Measurements from ENCODE around the gene SNX4. TPM values are rescaled to one million over a fixed set of nuclear protein-coding genes. Genes with fewer than 3 reads are reported as not detected.

The SNX4 gene
- total and polyA plus RNA-seq, 2 of the 4 experiments (the other 2 are of a cell fraction), result 10.7 to 25.6 TPM

DNA sequence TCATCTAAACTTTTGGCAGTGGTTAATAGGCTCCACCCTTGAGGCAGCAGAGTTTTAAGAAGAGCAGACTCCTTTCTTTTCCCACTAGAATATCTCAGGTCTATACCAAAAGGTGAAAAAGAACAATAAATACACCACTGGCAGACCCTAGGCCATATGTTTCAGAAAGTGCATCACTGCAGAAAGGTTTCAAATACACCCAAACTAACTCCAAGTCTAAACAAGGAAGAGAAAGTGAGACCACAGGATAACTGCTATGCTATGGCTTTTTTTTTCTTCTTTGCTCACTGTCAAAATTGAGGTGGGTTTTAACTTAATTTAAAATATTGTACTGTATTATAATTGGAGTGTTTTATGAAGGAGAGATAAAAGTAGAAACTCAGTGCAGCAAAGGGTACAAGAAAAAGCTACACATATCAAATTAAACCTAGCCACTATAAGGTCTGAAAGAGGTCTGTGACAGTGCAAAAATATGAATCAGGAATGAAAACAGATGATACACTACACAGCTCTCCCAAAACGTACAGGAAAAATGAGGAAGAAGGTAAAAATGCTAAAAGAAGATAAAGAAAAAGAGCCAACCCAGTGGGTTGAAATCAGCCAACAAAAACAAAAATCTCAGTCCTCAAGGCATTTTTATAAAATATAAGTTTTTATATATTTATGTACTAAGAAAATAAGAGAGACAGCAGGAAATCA is 8.4 kb downstream of the SNX4 start:
- no peak overlapping the region for H2AK9ac ChIP-seq (replicated peaks; ENCODE audit: low read depth, low read length, poor library complexity)
- no peak overlapping the region for H3K4ac ChIP-seq (ENCODE audit: low read depth, low read length)
- H4K20me1 ChIP-seq (ENCODE audit: insufficient read depth, low read length), result peaks cover 35% of the 10 kb centered on the region
- H2BK5ac ChIP-seq (ENCODE audit: low read depth, low read length, poor library complexity, severe bottlenecking), result peak overlapping the region; percentile 17
- H3K4me2 ChIP-seq (ENCODE audit: low read depth, low read length), result peak overlapping the region; percentile 46; the same call in 1 of the 2 replicates
- H3K27me3 ChIP-seq (ENCODE audit: control insufficient read depth, insufficient read depth, low read length), result no peaks in the 10 kb centered on the region
- no peaks in the 10 kb centered on the region for H3K9me1 ChIP-seq (ENCODE audit: insufficient read depth, low read length)
- H4K8ac ChIP-seq (ENCODE audit: low read depth in 2 of 2, low read length in 2 of 2), result no peak overlapping the region
- H2AFZ ChIP-seq (replicated peaks; ENCODE audit: low read length, poor library complexity), result no peak overlapping the region
- intact Hi-C loops (cut with micrococcal nuclease), result no loop called here
- no peak overlapping the region for H2BK20ac ChIP-seq (ENCODE audit: low read depth, low read length)
- CTCF ChIA-PET, result interaction anchor here (0.5 to 0.6 kb wide), 2 partner anchors 124 to 796 kb away, joined by 3 to 5 read pairs; no protein-coding TSS in a partner anchor
- peaks cover 27 to 60% of the 10 kb centered on the region in 2 experiments for H3K79me1 ChIP-seq (ENCODE audit: low read depth in 1 of 2, low read length in 2 of 2)
- peaks cover 2% of the 10 kb centered on the region; the same call in 1 of the 2 replicates for H3K9me3 ChIP-seq (ENCODE audit: control insufficient read depth, insufficient read depth, low read length)
- no peak overlapping the region for H3K56ac ChIP-seq (ENCODE audit: extremely low read depth, insufficient read depth, low read length)
- POLR2A ChIA-PET (ENCODE audit: unreplicated experiment), result interaction anchor here (0.5 to 1.0 kb wide), 2 partner anchors 9 to 548 kb away, joined by 3 read pairs; partner anchors contain the start of gene SNX4
- no peak overlapping the region for H2BK120ac ChIP-seq (ENCODE audit: low read depth, low read length)
- BruUV-seq (replicated peaks), result no TSS peak
- no peak overlapping the region for H3K23ac ChIP-seq (ENCODE audit: low read depth, low read length)
- H2AK5ac ChIP-seq (ENCODE audit: low read depth, low read length), result no peak overlapping the region
- no peak overlapping the region for H3K9ac ChIP-seq (ENCODE audit: low read depth, low read length)
- no peak overlapping the region for H3K18ac ChIP-seq (ENCODE audit: low read depth, low read length)
- ATAC-seq (ENCODE audit: low read depth) (peak; percentile 57), DNase-seq (peak; percentile 30)
- H4K91ac ChIP-seq (ENCODE audit: insufficient read depth, low read depth, low read length), result no peak overlapping the region
- no peak for TF ChIP-seq RFX5 (IDR thresholded peaks at IDR 0.05; ENCODE audit: low read depth, low read length)
- no peak for TF ChIP-seq SMC3 (IDR thresholded peaks at IDR 0.05; ENCODE audit: low read depth, low read length)
- TF ChIP-seq, protein P1, sequence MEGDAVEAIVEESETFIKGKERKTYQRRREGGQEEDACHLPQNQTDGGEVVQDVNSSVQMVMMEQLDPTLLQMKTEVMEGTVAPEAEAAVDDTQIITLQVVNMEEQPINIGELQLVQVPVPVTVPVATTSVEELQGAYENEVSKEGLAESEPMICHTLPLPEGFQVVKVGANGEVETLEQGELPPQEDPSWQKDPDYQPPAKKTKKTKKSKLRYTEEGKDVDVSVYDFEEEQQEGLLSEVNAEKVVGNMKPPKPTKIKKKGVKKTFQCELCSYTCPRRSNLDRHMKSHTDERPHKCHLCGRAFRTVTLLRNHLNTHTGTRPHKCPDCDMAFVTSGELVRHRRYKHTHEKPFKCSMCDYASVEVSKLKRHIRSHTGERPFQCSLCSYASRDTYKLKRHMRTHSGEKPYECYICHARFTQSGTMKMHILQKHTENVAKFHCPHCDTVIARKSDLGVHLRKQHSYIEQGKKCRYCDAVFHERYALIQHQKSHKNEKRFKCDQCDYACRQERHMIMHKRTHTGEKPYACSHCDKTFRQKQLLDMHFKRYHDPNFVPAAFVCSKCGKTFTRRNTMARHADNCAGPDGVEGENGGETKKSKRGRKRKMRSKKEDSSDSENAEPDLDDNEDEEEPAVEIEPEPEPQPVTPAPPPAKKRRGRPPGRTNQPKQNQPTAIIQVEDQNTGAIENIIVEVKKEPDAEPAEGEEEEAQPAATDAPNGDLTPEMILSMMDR (conservative IDR thresholded peaks at IDR 0.05; ENCODE audit: low read depth, low read length), result no peak
- TF ChIP-seq, protein P2, sequence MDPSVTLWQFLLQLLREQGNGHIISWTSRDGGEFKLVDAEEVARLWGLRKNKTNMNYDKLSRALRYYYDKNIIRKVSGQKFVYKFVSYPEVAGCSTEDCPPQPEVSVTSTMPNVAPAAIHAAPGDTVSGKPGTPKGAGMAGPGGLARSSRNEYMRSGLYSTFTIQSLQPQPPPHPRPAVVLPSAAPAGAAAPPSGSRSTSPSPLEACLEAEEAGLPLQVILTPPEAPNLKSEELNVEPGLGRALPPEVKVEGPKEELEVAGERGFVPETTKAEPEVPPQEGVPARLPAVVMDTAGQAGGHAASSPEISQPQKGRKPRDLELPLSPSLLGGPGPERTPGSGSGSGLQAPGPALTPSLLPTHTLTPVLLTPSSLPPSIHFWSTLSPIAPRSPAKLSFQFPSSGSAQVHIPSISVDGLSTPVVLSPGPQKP (IDR thresholded peaks at IDR 0.05; ENCODE audit: borderline replicate concordance, low read depth, low read length), result no peak
- no peak for TF ChIP-seq NFE2L2 (IDR thresholded peaks at IDR 0.05; ENCODE audit: low read depth, low read length)
- WGBS, 2 experiments (ENCODE audit: extremely low coverage in 2 of 2, insufficient read length in 1 of 2), result no CpG with 5 or more reads among the region's 1 CpG
- no peak overlapping the region for H3K14ac ChIP-seq (replicated peaks; ENCODE audit: low read depth, low read length)
- H3K4me1 ChIP-seq (ENCODE audit: control insufficient read depth, insufficient read depth, low read length), result 0 out of 2 replicates have a peak, but pooled peaks cover 2% of the 10 kb centered on the region
- H2BK15ac ChIP-seq (ENCODE audit: low read depth, low read length), result no peak overlapping the region
- H3K4me3 ChIP-seq (ENCODE audit: insufficient read depth, low read depth, low read length), result no peak overlapping the region
- in situ Hi-C loops (cut with MboI; ENCODE audit: low sequenced_read_pairs), result no loop called here
- dilution Hi-C loops (cut with HindIII; ENCODE audit: low sequenced_read_pairs, unreplicated experiment), result no loop called here
- H3K27ac ChIP-seq (ENCODE audit: insufficient read depth, low read length), result no peak overlapping the region
- peaks cover 32% of the 10 kb centered on the region for H3K36me3 ChIP-seq (ENCODE audit: control insufficient read depth, insufficient read depth, low read length)
- no peak overlapping the region for H4K5ac ChIP-seq (ENCODE audit: low read depth, low read length)
